DND-41 (cell line): ENCODE measurements around the gene SAFB2.

Experiments used
- EZH2 ChIP-seq: IDR thresholded peaks from 3 replicates; pipeline ENCODE4 v1.6.1; 2012; ENCODE audit warnings: borderline replicate concordance, low read depth, mild to moderate bottlenecking, moderate library complexity, low read length, inconsistent platforms; ENCODE audit not compliant: severe bottlenecking
- TF ChIP-seq, protein P1 (sequence below): IDR thresholded peaks from 2 replicates; pipeline ENCODE4 v1.5.1; 2012; ENCODE audit warnings: borderline replicate concordance, low read length, moderate library complexity, mild to moderate bottlenecking; ENCODE audit not compliant: poor library complexity, severe bottlenecking; ENCODE audit errors: extremely low read depth

GRCh38 chr19:5587661-5588060, 34.9 kb downstream of the SAFB2 start:
- no peak for TF ChIP-seq EZH2
- TF ChIP-seq, protein P1, sequence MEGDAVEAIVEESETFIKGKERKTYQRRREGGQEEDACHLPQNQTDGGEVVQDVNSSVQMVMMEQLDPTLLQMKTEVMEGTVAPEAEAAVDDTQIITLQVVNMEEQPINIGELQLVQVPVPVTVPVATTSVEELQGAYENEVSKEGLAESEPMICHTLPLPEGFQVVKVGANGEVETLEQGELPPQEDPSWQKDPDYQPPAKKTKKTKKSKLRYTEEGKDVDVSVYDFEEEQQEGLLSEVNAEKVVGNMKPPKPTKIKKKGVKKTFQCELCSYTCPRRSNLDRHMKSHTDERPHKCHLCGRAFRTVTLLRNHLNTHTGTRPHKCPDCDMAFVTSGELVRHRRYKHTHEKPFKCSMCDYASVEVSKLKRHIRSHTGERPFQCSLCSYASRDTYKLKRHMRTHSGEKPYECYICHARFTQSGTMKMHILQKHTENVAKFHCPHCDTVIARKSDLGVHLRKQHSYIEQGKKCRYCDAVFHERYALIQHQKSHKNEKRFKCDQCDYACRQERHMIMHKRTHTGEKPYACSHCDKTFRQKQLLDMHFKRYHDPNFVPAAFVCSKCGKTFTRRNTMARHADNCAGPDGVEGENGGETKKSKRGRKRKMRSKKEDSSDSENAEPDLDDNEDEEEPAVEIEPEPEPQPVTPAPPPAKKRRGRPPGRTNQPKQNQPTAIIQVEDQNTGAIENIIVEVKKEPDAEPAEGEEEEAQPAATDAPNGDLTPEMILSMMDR, result no peak
